GM19043 (cell line): Measurements from ENCODE around the gene PTDSS2.
"Not testable (repeated sequence)": the region's sequence is repeated elsewhere in the genome, so short reads cannot be mapped to it uniquely, and the experiment has no call there.

Experiments used
- ATAC-seq: cut with Tn5 transposase; IDR thresholded peaks from one replicate; pipeline ENCODE4 v1.9.1; 2021; ENCODE audit warnings: low read depth; ENCODE audit not compliant: unreplicated experiment

Gene PTDSS2

GRCh38 chr11:449889-450808 is at the start of gene PTDSS2:
PTDSS2 (plus strand) TSS chr11:450279; CDS start chr11:450456, 177 bp downstream.
- peak; percentile 71 for ATAC-seq

GRCh38 chr11:401196-401595 is 48.9 kb upstream of the PTDSS2 start:
- ATAC-seq, result not testable (repeated sequence)

GRCh38 chr11:403021-403760 is 46.9 kb upstream of the PTDSS2 start:
- ATAC-seq, result no peak

GRCh38 chr11:403761-404431 is 46.2 kb upstream of the PTDSS2 start:
- no peak for ATAC-seq

GRCh38 chr11:404551-405264 is 45.4 kb upstream of the PTDSS2 start:
- ATAC-seq, result no peak

- ATAC-seq, result no peak
Observed at GRCh38 chr11:405323-405953, 44.6 kb upstream of the PTDSS2 start.

- no peak for ATAC-seq
Observed at GRCh38 chr11:405954-406795, 43.9 kb upstream of the PTDSS2 start.

GRCh38 chr11:406796-407650 is 43.1 kb upstream of the PTDSS2 start:
- ATAC-seq, result peak; percentile 80

- ATAC-seq, result no peak
Observed at GRCh38 chr11:407651-408123, 42.4 kb upstream of the PTDSS2 start.

GRCh38 chr11:408154-409007 is 41.7 kb upstream of the PTDSS2 start:
- no peak for ATAC-seq

- ATAC-seq, result no peak
Observed at GRCh38 chr11:409008-409599, 41.0 kb upstream of the PTDSS2 start.

- no peak for ATAC-seq
Observed at GRCh38 chr11:409600-410483, 40.2 kb upstream of the PTDSS2 start.

GRCh38 chr11:410711-411110 is 39.4 kb upstream of the PTDSS2 start:
- ATAC-seq, result not testable (repeated sequence)

GRCh38 chr11:411520-411919 is 38.6 kb upstream of the PTDSS2 start:
- ATAC-seq, result not testable (repeated sequence)

GRCh38 chr11:412641-413119 is 37.4 kb upstream of the PTDSS2 start:
- no peak for ATAC-seq
